HS-27A (cell line): Measurements from ENCODE around the gene ISY1.
"Not testable (repeated sequence)": the region's sequence is repeated elsewhere in the genome, so short reads cannot be mapped to it uniquely, and the experiment has no call there.

ENCODE experiments used
- DNase-seq: peaks from one replicate; pipeline ENCODE4 v3.0.0-alpha.2; 2012; ENCODE audit warnings: low read depth, missing footprints

Gene ISY1

GRCh38 chr3:129160891-129161859 lies at the start of gene ISY1:
TSS of gene ISY1 (minus strand) at chr3:129161063. CDS start at chr3:129160975, 88 bp downstream.
- peak; percentile 97 for DNase-seq

GRCh38 chr3:129207479-129207878 lies 46.6 kb upstream of the ISY1 start:
- no peak for DNase-seq

GRCh38 chr3:129205109-129205832 lies 44.4 kb upstream of the ISY1 start:
- no peak for DNase-seq

- no peak for DNase-seq
These were observed 43.6 kb upstream of the ISY1 start for GRCh38 chr3:129204473-129204872.

GRCh38 chr3:129199366-129199765 lies 38.5 kb upstream of the ISY1 start:
- no peak for DNase-seq

- no peak for DNase-seq
These were observed 36.5 kb upstream of the ISY1 start for GRCh38 chr3:129197321-129197720.

GRCh38 chr3:129196601-129197000 lies 35.7 kb upstream of the ISY1 start:
- DNase-seq = no peak

GRCh38 chr3:129195731-129196256 lies 34.9 kb upstream of the ISY1 start:
- no peak for DNase-seq

GRCh38 chr3:129189793-129190192 lies 28.9 kb upstream of the ISY1 start:
- DNase-seq = not testable (repeated sequence)

- no peak for DNase-seq
These were observed 27.0 kb upstream of the ISY1 start for GRCh38 chr3:129187857-129188256.

GRCh38 chr3:129185783-129186182 lies 24.9 kb upstream of the ISY1 start:
- no peak for DNase-seq

- DNase-seq = not testable (repeated sequence)
These were observed 24.1 kb upstream of the ISY1 start for GRCh38 chr3:129184784-129185542.

- DNase-seq = no peak
These were observed 23.5 kb upstream of the ISY1 start for GRCh38 chr3:129184396-129184657.

- DNase-seq = peak; percentile 65
These were observed 22.9 kb upstream of the ISY1 start, which contains the start of gene CNBP for GRCh38 chr3:129183569-129184395. TSS of gene CNBP (minus strand) at chr3:129183896. CDS start at chr3:129171757, 12,139 bp downstream.

- DNase-seq = no peak
These were observed 21.7 kb upstream of the ISY1 start for GRCh38 chr3:129182390-129183185.

- DNase-seq = no peak
These were observed 21.0 kb upstream of the ISY1 start for GRCh38 chr3:129181819-129182218.

- DNase-seq = no peak
These were observed 19.6 kb upstream of the ISY1 start for GRCh38 chr3:129180461-129180860.

- no peak for DNase-seq
These were observed 15.2 kb upstream of the ISY1 start for GRCh38 chr3:129176051-129176450.

GRCh38 chr3:129173725-129174124 lies 12.9 kb upstream of the ISY1 start:
- no peak for DNase-seq

GRCh38 chr3:129173206-129173605 lies 12.3 kb upstream of the ISY1 start:
- no peak for DNase-seq
